Umbilical cord (tissue), 2 donors: ENCODE data around the gene MAGEA9. TPM values are rescaled to one million over a fixed set of nuclear protein-coding genes. Genes with fewer than 3 reads are reported as not detected.
"Not testable (repeated sequence)": the region's sequence is repeated elsewhere in the genome, so short reads cannot be mapped to it uniquely, and the experiment has no call there.

Experiments used
- DNase-seq: peaks from one replicate; pipeline ENCODE4 v3.0.0-alpha.2; 2015; ENCODE audit warnings: low spot score
- total RNA-seq: library from RNA; depleted of rRNA; stranded (reverse); fragments of >200 nt; gene quantifications from one replicate; pipeline ENCODE4 v1.2.3, GENCODE V29; 2014; ENCODE audit warnings: low replicate concordance; ENCODE audit not compliant: insufficient read depth

MAGEA9 gene
- total RNA-seq, 1 donor from 2014 or later: not detected

GRCh38 chrX:149807747-149808458 lies 26.2 kb downstream of the MAGEA9 start:
- no peak for DNase-seq

- DNase-seq: no peak
Measured at GRCh38 chrX:149818652-149819051, 36.9 kb downstream of the MAGEA9 start.

- DNase-seq: no peak
Measured at GRCh38 chrX:149819371-149819770, 37.6 kb downstream of the MAGEA9 start.

- DNase-seq: peak; percentile 4
Measured at GRCh38 chrX:149825424-149825823, 43.7 kb downstream of the MAGEA9 start.

- no peak for DNase-seq
Measured at GRCh38 chrX:149827254-149827653, 45.5 kb downstream of the MAGEA9 start.

GRCh38 chrX:149829751-149830191 lies 48.0 kb downstream of the MAGEA9 start:
- DNase-seq: peak; percentile 33

GRCh38 chrX:149830192-149830873 lies 48.6 kb downstream of the MAGEA9 start:
- DNase-seq: peak; percentile 48

DNA sequence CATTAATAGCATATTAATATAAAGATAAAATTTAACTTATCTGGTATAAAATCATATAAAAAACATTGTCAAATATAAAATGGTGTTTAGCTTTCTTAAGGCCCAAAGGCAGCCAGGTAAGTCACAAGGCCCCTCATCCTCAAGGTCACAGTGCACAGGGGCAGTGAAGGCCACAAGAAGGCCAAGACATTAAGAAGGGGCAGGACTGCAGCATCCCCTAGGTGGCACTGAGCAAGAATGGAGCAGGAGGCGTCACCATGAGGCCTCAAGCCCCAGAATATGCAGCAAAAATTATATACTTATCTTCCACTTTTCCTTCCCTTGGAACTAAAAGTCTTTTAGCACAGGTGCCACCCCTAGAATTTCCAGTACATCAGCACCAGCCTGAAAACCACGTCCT lies 49.7 kb downstream of the MAGEA9 start:
- DNase-seq: no peak

DNA sequence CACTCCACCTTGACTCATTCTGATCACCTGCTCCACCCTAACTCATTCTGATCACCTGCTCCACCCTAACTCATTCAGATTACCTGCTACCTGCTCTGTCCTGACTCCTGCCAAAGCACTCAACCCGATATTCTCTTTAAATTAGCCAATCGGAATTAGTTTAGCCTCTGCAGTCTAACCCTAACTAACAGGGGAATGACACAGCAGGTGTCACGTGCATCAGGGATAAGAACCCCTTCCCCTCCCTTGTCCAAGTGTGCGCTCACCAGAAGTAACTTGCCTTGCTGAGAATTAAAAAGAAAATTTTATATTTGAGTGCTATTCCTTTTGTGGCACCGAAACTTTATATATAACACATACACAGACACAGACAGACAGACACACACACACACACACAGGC lies 55.0 kb downstream of the MAGEA9 start:
- not testable (repeated sequence) for DNase-seq

GRCh38 chrX:149837167-149837566 lies 55.4 kb downstream of the MAGEA9 start:
- DNase-seq: no peak

Other genes starting within 250 kb of the MAGEA9 start
- gene EOLA1, start 240.9 kb upstream of the MAGEA9 start, total RNA-seq: 6.3 TPM
- not detected for gene HSFX3, start 232.0 kb upstream of the MAGEA9 start, total RNA-seq
- not detected for gene MAGEA9B, start 194.5 kb upstream of the MAGEA9 start, total RNA-seq
- gene HSFX2, start 186.6 kb upstream of the MAGEA9 start, total RNA-seq: 0.96 TPM
- gene TMEM185A, start 150.1 kb upstream of the MAGEA9 start, total RNA-seq: 28.4 TPM
- not detected for gene MAGEA11, start 69.9 kb upstream of the MAGEA9 start, total RNA-seq
- 3.9 TPM for gene HSFX1, start 7.9 kb upstream of the MAGEA9 start, total RNA-seq
- 4.3 TPM for gene MAGEA8, start 99.3 kb downstream of the MAGEA9 start, total RNA-seq
- not detected for gene HSFX4, start 147.6 kb downstream of the MAGEA9 start, total RNA-seq
- gene EOLA2, start 156.6 kb downstream of the MAGEA9 start, total RNA-seq: 5.1 TPM